Measurements from ENCODE around the gene DLG4. TPM values are rescaled to one million over a fixed set of nuclear protein-coding genes. Genes with fewer than 3 reads are reported as not detected.

The DLG4 gene
- total and polyA plus RNA-seq, 7 donors: 1.6 to 27.4 (median 14.6) TPM

DNA sequence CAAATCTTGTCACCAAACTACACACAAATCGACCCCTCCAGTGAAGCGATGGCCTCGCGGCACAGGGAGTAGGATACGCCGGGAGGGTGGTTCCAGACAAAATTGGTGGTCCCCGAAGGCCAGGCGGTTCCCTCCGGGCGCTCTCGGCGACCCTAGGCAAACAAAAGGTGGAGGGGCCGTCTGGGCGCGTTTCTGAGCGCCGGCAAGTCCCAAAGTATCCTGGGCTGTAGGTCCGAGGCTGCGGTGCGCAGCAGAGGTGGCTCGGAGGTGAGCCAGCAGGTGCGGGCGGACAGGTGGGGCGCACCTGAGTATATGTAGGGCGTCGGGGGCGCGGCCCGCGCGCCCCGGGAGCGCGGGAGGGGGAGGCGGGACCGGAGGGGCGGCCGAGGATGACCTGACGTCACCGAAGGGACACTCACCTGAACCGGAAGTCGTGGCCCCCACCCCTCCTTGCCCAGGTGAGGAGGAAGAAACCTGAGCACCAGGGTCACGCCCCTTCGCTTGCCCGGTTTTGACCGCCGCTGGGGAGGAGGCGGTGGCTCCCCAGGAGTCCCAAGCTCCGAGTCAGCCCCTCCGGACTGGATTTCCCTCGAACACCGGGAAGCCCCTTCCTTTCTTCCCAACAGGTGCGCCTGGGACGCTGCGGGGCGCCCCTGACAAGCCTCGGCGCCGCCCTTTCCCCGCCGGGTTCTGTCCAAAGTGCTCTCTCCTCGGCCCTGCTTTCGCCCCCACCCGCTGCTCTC lies 42.7 kb upstream of the DLG4 start, which contains the start of gene CLDN7:
TSS of gene CLDN7 (minus strand) at position 287 of the 743 bp plus-strand sequence. CDS start 435 bp downstream, outside the sequence.
- DNase-seq: no peak
- H3K27ac ChIP-seq: peak within 1 kb of the TSS in 3 of 4 donors; percentile 18 to 45 (median 37)
- intact Hi-C loops (cut with DNase I): loop anchor here (5.0 kb wide), 2 partner anchors 40 to 80 kb away; no protein-coding TSS in a partner anchor
- peaks cover 0 to 34% (median 25%) of the 10 kb centered on the region in 4 donors for H3K4me1 ChIP-seq
- 2 to 5% methylated on average over 64 of the region's 64 CpGs for WGBS, 2 donors
- peaks cover 5 to 26% (median 12%) of the 10 kb centered on the region in 4 donors for H3K36me3 ChIP-seq
- H3K4me3 ChIP-seq: peak within 1 kb of the TSS; percentile 14 to 50 (median 36)
- H3K9me3 ChIP-seq: no peaks in the 10 kb centered on the region
- H3K27me3 ChIP-seq: peaks cover 28 to 61% (median 55%) of the 10 kb centered on the region in 3 donors
- TF ChIP-seq, protein P1, sequence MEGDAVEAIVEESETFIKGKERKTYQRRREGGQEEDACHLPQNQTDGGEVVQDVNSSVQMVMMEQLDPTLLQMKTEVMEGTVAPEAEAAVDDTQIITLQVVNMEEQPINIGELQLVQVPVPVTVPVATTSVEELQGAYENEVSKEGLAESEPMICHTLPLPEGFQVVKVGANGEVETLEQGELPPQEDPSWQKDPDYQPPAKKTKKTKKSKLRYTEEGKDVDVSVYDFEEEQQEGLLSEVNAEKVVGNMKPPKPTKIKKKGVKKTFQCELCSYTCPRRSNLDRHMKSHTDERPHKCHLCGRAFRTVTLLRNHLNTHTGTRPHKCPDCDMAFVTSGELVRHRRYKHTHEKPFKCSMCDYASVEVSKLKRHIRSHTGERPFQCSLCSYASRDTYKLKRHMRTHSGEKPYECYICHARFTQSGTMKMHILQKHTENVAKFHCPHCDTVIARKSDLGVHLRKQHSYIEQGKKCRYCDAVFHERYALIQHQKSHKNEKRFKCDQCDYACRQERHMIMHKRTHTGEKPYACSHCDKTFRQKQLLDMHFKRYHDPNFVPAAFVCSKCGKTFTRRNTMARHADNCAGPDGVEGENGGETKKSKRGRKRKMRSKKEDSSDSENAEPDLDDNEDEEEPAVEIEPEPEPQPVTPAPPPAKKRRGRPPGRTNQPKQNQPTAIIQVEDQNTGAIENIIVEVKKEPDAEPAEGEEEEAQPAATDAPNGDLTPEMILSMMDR (IDR thresholded peaks at IDR 0.05): no peak
- TF ChIP-seq POLR2AphosphoS5 (IDR thresholded peaks at IDR 0.05) (peak in 1 of 4 donors; percentile 69), POLR2A (IDR thresholded peaks at IDR 0.05) (peak in 1 of 2 donors; percentile 61), EP300 (IDR thresholded peaks at IDR 0.05) (no peak)

DNA sequence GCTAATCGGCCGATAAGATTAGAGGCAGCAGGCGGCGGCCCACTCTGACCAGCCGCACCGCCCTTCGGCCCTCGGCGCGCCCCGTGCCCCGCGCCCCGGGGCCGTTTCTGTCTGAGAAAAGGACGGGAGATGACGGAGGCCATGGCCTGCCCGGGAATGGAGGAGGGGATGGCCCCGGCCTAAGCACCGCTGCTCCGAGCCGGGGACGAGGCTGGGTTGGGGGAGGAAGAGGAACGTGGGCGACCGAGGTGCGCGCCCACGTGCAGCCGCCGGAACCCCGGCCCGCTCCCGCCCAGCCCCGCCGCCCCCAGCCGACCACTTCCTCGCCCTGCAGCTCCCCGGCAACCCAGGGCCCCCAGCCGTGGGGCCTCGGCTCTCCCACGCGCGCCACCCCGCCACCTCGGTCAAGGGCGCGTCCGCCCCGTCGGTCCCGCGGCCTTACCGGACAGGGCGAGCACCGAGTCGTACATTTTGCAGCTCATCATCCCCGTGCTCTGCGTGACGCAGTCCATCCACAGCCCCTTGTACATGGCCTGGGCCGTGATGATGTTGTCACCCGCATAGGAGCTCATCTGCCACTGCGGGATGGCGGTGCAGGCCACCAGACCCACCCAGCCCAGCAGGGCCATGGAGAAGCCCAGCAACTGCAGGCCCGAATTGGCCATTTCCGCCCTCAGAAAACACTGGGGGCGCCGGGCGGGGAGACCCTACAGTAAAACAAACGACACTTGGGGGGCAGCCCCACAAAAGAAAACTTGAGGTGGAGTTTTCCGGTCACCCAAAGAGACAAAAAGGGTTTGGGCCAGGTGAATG lies 41.9 kb upstream of the DLG4 start:
- H3K27me3 ChIP-seq: peaks cover 28 to 59% (median 55%) of the 10 kb centered on the region in 3 donors
- peak overlapping the region; percentile 14 to 50 (median 36) for H3K4me3 ChIP-seq

DNA sequence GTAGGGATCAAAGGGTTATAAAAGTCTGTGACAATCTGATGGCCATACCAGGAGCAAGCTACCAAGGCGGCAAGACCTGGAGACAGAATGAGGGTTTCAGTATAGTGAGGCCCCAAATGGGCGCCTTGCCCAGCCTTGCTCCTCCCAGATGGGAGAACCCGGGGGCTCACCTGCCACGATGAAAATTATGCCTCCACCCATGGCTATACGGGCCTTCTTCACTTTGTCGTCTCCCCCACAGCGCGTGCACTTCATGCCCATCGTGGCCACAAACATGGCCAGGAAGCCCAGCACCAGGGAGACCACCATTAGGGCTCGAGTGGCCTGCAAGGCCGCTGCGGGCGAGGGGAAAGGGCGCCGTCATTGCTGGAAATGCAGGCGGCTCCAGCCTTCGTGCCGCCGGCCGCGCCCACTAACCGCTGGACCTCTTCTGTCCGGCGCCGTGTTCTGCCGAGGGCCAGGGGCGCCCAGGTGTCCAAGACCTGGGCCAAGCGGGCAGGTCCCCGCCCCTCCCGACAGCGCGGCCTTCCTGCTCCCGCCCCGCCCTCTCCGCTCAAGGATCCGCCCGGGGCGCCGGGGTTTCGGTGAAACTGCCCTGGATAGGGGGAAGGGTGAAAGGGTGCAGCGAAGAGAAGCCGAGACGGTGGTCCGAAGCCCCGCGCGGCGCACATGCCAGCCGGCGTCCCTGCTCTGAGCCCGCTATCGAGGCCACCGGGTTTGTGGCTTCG lies 41.2 kb upstream of the DLG4 start:
- peak overlapping the region in 3 of 4 donors; percentile 15 to 45 (median 18) for H3K27ac ChIP-seq
- H3K9me3 ChIP-seq: no peaks in the 10 kb centered on the region
- H3K4me1 ChIP-seq: peaks cover 0 to 34% (median 25%) of the 10 kb centered on the region in 4 donors
- peaks cover 28 to 55% (median 51%) of the 10 kb centered on the region in 3 donors for H3K27me3 ChIP-seq
- H3K36me3 ChIP-seq: peaks cover 5 to 41% (median 19%) of the 10 kb centered on the region in 4 donors
- 3 to 9% methylated on average over 54 of the region's 54 CpGs for WGBS, 2 donors
- TF ChIP-seq EP300 (IDR thresholded peaks at IDR 0.05) (no peak), POLR2AphosphoS5 (IDR thresholded peaks at IDR 0.05) (peak in 1 of 4 donors; percentile 33)
- TF ChIP-seq, protein P1 (IDR thresholded peaks at IDR 0.05): no peak
- intact Hi-C loops (cut with DNase I): loop anchor here (5.0 kb wide), 2 partner anchors 41 to 81 kb away; no protein-coding TSS in a partner anchor
- peak overlapping the region; percentile 14 to 50 (median 36) for H3K4me3 ChIP-seq
- DNase-seq: no peak

More for the DNA sequence above, 41.9 kb upstream of the DLG4 start:
- TF ChIP-seq, protein P1 (IDR thresholded peaks at IDR 0.05): no peak
- TF ChIP-seq POLR2AphosphoS5 (IDR thresholded peaks at IDR 0.05) (no peak), POLR2A (IDR thresholded peaks at IDR 0.05) (no peak), EP300 (IDR thresholded peaks at IDR 0.05) (no peak)
- intact Hi-C loops (cut with DNase I): loop anchor here (5.0 kb wide), 2 partner anchors 41 to 81 kb away; no protein-coding TSS in a partner anchor
- peaks cover 5 to 33% (median 17%) of the 10 kb centered on the region in 4 donors for H3K36me3 ChIP-seq
- peak overlapping the region in 3 of 4 donors; percentile 15 to 45 (median 18) for H3K27ac ChIP-seq
- H3K4me1 ChIP-seq: peaks cover 0 to 34% (median 25%) of the 10 kb centered on the region in 4 donors
- 3 to 4% methylated on average over 71 of the region's 71 CpGs for WGBS, 2 donors
- no peaks in the 10 kb centered on the region for H3K9me3 ChIP-seq
- DNase-seq: no peak

DNA sequence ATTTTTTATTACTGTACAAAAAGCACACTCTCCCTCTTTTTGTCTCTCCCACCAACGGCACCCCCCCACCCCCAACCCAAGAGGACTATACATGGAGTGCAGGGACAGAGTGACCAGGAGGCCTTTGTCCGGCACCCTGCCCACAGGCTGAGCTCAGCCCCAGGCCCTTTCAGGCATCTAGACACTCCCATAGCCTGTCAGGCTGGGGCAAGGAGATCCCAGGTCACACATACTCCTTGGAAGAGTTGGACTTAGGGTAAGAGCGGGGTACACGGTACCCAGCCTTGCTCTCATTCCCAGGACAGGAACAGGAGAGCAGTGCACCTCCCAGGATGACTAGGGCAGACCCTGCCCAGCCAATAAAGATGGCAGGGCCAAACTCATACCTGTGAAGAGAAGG lies 40.5 kb upstream of the DLG4 start:
- no peak overlapping the region for H3K27ac ChIP-seq

More for the DNA sequence above, 40.5 kb upstream of the DLG4 start:
- H3K27me3 ChIP-seq: peaks cover 28 to 51% (median 45%) of the 10 kb centered on the region in 3 donors
- H3K4me3 ChIP-seq: no peak overlapping the region
- peaks cover 5 to 48% (median 25%) of the 10 kb centered on the region in 4 donors for H3K36me3 ChIP-seq
- whole genome bisulfite sequencing, 2 donors: 20 to 68% methylated on average over 4 of the region's 4 CpGs
- no peaks in the 10 kb centered on the region for H3K9me3 ChIP-seq
- peaks cover 0 to 34% (median 25%) of the 10 kb centered on the region in 4 donors for H3K4me1 ChIP-seq
- DNase-seq: no peak
- intact Hi-C loops (cut with DNase I): loop anchor here (5.0 kb wide), 2 partner anchors 42 to 82 kb away; no protein-coding TSS in a partner anchor
- TF ChIP-seq, protein P1 (IDR thresholded peaks at IDR 0.05): no peak
- TF ChIP-seq POLR2AphosphoS5 (IDR thresholded peaks at IDR 0.05): no peak
- TF ChIP-seq EP300 (IDR thresholded peaks at IDR 0.05): no peak
- TF ChIP-seq POLR2A (IDR thresholded peaks at IDR 0.05): no peak
